Measurements from ENCODE around the gene MARCHF3. TPM values are rescaled to one million over a fixed set of nuclear protein-coding genes. Genes with fewer than 3 reads are reported as not detected.

The MARCHF3 gene
- total and polyA plus RNA-seq, 2 of the 13 experiments (the other 11 are each of a cell fraction or from before 2014, with no cell fraction given) = 4.8 to 11.9 TPM

DNA sequence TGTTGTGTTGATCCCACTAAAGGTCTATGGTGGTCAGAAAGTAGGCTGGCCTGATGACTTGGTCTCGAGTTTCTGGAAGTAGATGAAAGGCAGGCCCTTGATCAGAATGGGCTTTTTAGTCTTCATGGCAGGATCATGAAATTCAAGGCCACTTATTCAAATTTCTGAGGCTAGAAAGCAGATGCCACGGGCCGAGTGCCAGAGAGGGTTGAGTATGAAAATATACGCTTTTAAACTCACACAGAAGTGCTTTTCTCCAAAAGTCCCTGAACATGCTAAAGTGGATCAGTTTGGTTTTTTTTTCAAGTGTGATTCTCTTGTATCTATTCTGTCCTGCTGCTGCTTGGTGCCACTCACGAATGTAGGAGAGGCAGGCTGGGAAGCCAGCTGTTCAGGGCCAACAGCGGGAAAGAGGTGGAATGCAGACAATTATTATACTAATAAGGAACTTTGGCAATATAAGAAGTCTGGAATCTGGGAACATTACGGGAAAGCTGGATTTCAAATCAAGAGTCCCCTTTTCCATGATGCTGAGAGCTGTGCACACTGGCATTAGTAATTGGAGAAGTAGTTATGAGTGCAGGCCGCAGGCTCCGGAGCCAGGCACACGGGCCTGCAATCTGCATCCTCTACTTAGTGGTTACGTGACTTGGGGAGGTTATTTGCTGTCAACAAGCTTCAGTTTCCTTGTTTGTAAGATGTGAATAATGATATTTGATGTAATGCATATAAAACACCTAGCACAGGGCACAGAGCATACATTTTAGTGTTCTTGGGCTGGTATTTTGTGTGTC lies 157.6 kb downstream of the MARCHF3 start:
- H3K4me3 ChIP-seq (replicated peaks in 1 of 3; ENCODE audit: insufficient read depth in 1 of 3, low read depth in 2 of 3, low read length in 3 of 3) = no peak overlapping the region
- H3K9ac ChIP-seq (ENCODE audit: insufficient read depth, low read depth, low read length) = no peak overlapping the region
- FAIRE-seq (no peak), DNase-seq (ENCODE audit: low spot score) (no peak), ATAC-seq (no peak)
- in situ Hi-C loops (cut with HindIII; ENCODE audit: extremely low pct_ligation_motif_present, low pct_unique_long_range_greater_than_20kb) (no loop called here), intact Hi-C loops (cut with micrococcal nuclease; ENCODE audit: unreplicated experiment) (no loop called here)
- H2AFZ ChIP-seq (ENCODE audit: low read length) = no peak overlapping the region
- H3K9me3 ChIP-seq (ENCODE audit: low read length) = no peaks in the 10 kb centered on the region
- no peaks in the 10 kb centered on the region for H4K20me1 ChIP-seq (ENCODE audit: insufficient read depth, low read length)
- TF ChIP-seq, protein P1, sequence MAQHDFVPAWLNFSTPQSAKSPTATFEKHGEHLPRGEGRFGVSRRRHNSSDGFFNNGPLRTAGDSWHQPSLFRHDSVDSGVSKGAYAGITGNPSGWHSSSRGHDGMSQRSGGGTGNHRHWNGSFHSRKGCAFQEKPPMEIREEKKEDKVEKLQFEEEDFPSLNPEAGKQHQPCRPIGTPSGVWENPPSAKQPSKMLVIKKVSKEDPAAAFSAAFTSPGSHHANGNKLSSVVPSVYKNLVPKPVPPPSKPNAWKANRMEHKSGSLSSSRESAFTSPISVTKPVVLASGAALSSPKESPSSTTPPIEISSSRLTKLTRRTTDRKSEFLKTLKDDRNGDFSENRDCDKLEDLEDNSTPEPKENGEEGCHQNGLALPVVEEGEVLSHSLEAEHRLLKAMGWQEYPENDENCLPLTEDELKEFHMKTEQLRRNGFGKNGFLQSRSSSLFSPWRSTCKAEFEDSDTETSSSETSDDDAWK (CRISPR knock-in tag; IDR thresholded peaks at IDR 0.05) = no peak
- no peak for TF ChIP-seq ZNF768 (CRISPR knock-in tag; IDR thresholded peaks at IDR 0.05)
- no peak for TF ChIP-seq ZSCAN31 (CRISPR knock-in tag; IDR thresholded peaks at IDR 0.05; ENCODE audit: low read depth)
- TF ChIP-seq STAG1 (CRISPR knock-in tag; IDR thresholded peaks at IDR 0.05) = no peak
- TF ChIP-seq ZSCAN20 (CRISPR knock-in tag; IDR thresholded peaks at IDR 0.05; ENCODE audit: borderline replicate concordance) = no peak
- TF ChIP-seq, protein P2, sequence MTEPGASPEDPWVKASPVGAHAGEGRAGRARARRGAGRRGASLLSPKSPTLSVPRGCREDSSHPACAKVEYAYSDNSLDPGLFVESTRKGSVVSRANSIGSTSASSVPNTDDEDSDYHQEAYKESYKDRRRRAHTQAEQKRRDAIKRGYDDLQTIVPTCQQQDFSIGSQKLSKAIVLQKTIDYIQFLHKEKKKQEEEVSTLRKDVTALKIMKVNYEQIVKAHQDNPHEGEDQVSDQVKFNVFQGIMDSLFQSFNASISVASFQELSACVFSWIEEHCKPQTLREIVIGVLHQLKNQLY (CRISPR knock-in tag; IDR thresholded peaks at IDR 0.05) = no peak
- 91% methylated on average over 11 of the region's 11 CpGs for WGBS (ENCODE audit: low lambda C conversion rate)
- H3K4me2 ChIP-seq (ENCODE audit: low read depth, low read length) = no peak overlapping the region
- BruUV-seq (replicated peaks) = no TSS peak
- POLR2A ChIA-PET = no interaction called here
- no peaks in the 10 kb centered on the region for H3K79me2 ChIP-seq (ENCODE audit: insufficient read depth, low read length)
- H3K4me1 ChIP-seq (ENCODE audit: insufficient read depth, low read length) = no peaks in the 10 kb centered on the region
- no peaks in the 10 kb centered on the region for H3K27me3 ChIP-seq (ENCODE audit: control insufficient read depth in 1 of 2, insufficient read depth in 2 of 2, low read length in 2 of 2)
- CTCF ChIA-PET (ENCODE audit: low intra/inter-chr PET ratio, low total read pairs) = no interaction called here
- H3K36me3 ChIP-seq (replicated peaks in 1 of 2; ENCODE audit: control insufficient read depth in 1 of 2, insufficient read depth in 2 of 2, low read length in 2 of 2) = peaks cover 0 to 4% of the 10 kb centered on the region in 2 experiments; a peak in 1 of 5 replicates
- no peak overlapping the region for H3K27ac ChIP-seq (ENCODE audit: extremely low read length, insufficient read depth, low read length)
